Stimulated activated CD8-positive, alpha-beta memory T cell treated with anti-CD3 and anti-CD28 coated beads, Interleukin-7, amount 100 ng/mL, for 4 hours (primary cell): Measurements from ENCODE around the gene UBE2G2.
A peak's percentile ranks its signal among the peaks of the same experiment; 100 is the strongest.

ENCODE experiments used
- DNase-seq, 2 donors: peaks; one replicate each; pipeline ENCODE4 v3.0.0-alpha.2; 2020; ENCODE audit warnings: low read depth in 2 of 2

The UBE2G2 gene

DNA sequence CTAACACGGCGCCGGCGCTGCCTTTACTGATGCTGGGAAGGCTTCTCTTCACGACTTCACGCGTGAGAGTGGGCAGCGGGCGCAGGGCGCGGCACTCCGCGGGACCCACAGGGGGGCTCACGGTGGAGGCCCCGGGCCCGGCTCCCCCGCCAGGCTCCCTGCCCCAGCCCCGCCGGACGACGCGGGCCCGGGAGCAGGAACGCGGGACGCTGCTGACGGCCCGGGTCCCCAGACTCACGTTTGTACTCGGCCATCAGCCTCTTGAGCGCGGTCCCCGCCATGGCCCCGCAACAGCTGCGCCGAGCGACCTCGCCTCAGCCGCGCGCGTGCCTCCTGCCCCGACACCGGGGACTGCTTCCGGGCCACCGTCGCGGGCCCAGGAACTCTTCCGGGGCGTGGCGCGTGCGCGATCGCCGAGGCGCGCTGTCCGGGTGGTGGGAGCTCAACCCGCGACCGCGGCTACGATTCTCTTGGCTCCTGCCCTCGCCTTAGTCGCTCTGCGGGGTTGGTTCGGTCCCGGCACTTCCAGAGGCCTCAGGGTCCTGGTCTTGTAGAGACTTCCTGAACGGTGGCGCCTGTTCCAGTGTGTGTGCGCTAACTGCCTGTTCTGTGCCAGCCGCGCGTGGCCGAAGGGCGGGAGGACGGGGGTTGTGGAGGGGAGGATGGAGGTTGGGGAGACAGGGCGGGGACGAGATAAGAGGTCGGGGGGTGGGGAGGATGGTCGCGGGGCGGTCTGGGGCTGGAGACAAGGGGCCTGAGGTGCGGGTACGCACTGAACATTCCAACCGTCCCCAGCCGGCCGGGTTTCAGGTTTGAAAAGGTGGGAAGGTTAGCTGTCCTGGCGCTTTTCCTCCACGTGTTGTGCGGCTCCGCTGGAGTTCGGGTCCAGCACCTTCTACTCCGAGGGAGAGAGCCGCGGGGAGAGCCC is at the start of gene UBE2G2:
UBE2G2 (minus strand) TSS at position 353 of the 928 bp plus-strand sequence; CDS start at position 281, 72 bp downstream.
- peak; percentile 54 to 83 for DNase-seq

DNA sequence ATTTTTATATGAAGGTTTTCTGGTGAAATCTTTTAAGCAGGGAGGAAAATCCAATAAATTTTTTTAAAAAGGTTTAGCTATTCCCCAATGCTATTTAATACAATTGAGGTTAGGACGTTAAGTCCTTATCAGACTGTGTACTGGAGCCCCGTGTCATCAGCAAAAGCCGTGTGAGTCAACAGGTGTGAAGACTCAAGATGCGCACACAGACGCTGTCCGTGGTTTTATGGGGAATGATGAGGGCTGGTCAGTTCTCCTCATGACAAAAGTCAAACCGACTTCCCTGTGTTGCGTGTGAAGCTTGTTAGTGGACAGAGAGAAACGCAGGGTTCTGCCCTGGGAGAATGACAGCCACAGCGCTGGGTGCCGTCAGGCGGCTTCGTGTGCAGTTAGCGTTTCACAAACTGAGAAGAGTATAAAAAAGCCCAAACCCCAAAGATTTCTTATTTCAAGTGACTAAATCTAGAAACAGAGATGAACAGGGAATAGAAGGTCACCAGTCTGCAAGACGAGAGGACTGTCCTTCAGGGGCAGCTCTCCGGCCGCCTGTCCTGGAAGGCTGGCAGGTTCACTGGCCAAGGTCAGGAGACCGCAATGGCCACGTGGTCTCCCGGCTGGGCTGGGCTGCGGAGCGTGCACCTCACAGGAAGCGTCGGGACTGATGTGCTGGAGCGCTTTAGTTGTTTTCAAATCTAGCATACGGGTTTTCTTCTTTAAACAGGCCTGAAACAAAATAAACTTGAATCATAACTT is 49.5 kb upstream of the UBE2G2 start:
- DNase-seq: no peak

DNA sequence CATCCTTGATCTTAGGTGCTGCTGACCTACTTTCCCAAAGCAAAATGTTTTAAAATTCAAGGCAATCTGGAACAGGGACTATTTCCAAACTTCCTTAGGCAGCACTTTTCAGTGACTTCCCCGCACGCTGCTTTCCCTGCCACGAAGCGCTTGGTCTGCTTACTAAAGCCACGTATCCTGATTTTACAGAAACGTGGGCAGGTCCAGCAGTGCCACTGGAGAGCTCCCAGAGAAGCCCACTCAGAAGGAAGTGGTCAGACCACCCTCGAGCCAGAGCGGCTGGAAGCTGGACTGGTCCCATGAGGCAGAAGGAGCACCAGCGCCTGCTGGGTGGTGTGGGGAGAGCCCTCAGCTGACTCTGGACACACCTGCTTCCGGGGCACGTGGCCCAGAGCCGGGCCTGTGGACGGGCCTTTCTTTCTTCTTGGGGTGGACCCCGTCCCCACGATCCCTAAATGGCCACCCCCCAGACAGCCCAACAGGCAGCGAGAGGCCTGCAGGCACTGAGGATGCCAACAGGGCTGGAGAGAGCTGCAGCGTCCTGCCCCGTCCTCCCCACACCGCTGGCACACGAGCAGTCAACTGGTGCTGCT is 48.7 kb upstream of the UBE2G2 start:
- no peak for DNase-seq

DNA sequence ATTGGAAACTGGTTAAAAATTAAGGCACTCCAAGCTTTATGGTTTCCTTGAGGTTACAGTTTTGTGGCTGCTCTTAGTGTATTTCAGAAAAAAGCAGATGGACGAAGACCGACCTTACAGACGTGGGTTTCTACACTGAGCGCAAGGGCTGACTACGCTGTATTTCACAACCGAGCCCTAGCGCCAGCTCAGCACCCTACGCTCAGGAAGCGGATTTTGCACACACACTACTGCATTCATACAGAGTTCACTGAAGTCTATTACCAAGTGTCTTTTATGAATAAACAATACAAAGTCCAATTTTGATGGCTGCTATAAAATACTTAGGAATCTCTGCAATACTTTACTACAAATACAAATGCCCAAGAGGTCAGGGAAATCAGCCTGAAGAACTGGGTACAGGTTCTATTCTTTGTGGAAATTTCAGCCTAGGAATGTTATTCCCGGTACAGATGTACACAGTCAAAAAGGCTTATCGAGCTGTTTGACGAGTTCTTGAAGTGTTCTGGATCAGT is 48.1 kb upstream of the UBE2G2 start:
- no peak for DNase-seq

GRCh38 chr21:44848821-44849521 is 47.4 kb upstream of the UBE2G2 start:
- no peak for DNase-seq

- no peak for DNase-seq
Observed at GRCh38 chr21:44847261-44848056, 45.8 kb upstream of the UBE2G2 start.

GRCh38 chr21:44846485-44847260 is 45.1 kb upstream of the UBE2G2 start:
- no peak for DNase-seq

DNA sequence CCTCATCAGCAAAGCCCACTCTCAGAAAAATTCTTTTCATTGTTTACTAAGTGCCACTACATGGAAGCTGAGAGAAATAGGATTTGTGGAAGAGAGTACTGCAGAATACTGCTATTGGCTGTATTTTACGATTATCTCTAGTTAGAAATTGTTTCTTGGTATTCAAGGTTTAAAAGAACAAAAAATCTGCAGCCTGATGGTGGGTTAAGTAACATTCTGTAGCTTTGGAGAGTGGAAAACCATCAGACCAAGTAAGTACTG is 44.5 kb upstream of the UBE2G2 start:
- DNase-seq: no peak

DNA sequence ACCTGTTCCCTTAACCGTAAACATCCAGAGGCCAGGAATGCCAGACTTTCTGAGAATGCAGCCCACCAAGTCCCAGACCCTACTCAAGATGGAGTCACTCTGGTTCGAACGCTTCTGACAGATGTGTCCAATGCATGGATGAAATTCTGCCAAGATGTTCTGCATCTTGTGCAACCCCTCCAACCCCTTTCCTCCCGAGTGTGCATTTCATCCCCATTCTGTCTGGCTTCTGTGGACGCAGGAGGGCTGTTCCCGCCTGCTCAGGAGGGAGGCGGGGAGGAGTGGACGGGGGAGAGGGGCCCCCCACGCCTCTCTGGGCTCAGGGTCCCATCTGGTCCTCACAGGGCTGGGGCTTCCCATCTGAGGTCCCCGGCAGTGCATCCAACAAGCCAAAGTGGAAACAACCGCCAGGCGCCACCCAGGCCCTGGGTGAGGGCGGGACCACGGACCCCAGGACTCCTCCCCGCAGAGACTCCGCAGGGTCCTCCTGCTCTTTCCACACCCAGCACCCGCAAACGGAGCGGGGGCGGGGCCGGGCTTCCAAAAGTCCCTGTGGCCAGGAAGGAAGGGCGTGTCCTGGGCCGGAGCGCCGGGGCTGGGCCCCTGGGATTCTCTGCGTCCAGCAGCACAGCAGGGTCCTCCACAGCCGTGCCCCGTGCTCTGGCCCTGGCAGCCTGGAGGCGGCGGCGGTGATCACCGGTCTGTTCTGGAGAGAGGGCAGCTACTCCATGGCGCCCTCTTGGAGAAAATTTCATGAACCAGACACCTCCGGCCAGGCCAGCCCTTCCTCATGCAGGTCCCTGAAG is 44.0 kb upstream of the UBE2G2 start:
- peak in 1 of 2 donors; percentile 32 for DNase-seq

DNA sequence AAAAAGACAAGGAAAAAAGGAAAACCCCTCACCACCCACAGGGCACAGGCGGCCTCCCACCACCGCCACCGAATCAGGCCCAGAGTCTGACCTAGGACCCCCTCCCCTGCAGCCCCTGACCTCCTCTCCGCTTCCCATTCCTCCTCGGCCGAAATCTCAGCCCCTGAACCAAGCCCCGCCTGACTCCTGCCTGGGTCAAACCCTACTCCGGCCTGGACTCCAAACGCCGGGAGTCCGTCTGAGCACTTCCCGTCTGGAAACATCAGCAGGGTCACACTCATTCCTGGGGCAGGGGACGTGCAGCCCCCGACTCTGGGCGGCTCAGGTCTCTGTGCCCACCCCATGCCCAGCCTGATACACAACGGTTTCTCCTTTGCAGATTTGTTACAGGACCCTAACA is 42.6 kb upstream of the UBE2G2 start:
- DNase-seq: no peak

- no peak for DNase-seq
Observed at GRCh38 chr21:44842721-44843445, 41.3 kb upstream of the UBE2G2 start.

DNA sequence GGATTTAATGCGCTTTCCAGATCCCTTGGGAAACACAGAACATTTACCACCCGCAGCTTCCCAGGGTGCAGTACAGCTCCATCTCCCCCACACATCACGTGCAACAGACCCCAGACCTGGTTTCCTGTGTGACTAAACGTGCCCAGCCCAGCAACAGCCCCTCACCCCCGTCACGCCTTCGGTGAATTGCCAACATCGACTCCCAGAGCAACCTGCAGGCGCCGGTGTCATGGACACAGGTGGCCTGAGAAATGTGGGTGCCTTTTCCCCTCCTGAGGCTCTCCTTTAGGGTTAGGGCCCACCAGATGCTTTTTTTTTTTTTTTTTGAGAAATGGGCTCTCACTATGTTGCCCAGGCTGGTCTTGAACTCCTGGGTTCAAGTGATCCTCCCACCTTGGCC is 40.5 kb upstream of the UBE2G2 start:
- no peak for DNase-seq

GRCh38 chr21:44840771-44841170 is 39.2 kb upstream of the UBE2G2 start:
- DNase-seq: no peak

DNA sequence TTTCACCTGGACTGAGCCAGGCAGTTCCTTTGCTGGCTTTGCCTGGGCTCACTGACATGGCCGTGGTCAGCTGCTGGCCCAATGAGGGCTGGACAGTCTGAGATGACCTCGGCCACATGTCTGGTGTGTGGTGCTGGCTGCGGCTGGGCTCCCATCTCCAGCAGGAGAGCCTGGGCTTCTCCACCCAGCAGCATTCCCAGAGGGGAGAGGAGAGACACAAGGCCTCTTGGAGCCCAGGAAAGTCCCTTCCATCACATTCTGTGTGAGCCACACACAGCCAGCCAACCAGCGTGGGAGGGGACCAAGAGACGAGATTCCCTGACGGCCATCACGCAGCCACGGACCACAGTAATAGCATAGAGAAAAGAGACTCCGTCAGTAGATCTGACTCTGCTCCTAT is 37.3 kb upstream of the UBE2G2 start:
- DNase-seq: no peak

GRCh38 chr21:44838039-44838895 is 36.6 kb upstream of the UBE2G2 start:
- no peak for DNase-seq

- DNase-seq: no peak
Observed at GRCh38 chr21:44837537-44837936, 35.9 kb upstream of the UBE2G2 start.

DNA sequence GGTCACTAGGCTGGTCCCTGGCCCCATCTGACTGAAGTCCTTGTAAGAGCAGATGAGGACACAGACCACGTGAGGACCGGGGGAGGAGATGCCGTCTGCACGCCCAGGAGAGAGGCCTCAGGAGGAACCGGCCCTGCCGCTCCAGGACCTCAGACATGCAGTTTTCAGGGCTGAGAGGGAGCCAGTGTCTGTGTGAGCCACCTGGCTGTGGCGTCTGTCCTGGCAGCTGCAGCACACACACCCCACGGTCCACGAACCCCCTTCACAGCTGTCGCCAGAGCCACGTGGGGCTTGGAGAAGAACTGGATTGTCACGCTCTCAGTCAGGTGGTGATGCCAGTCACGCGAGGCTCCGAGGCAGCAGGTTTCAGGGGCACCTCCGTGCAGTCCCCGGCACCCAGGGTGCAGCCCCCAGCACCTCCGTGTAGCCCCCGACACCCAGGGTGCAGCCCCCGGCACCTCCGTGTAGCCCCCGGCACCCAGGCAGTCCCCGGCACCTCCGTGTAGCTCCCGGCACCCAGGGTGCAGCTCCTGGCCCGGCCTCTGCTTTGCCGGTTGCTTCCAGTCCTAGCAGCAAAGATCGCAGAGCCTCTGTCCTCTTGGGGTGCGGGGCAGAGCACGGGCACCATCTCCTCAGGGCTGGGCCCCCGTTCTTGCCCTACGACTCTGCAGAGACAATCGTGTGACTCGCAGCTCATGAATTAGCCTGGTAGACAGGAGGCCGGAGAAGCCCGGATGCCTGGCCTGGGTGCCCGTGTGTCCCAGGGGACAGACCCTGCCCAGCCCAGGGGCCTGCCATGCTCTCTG is 35.2 kb upstream of the UBE2G2 start:
- DNase-seq: no peak
